Vagina (tissue), 2 donors: ENCODE measurements around the gene PEX10. TPM values are rescaled to one million over a fixed set of nuclear protein-coding genes. Genes with fewer than 3 reads are reported as not detected.

Experiments used
- DNase-seq, 2 donors: peaks; one replicate each; pipeline ENCODE4 v3.0.0-alpha.2; 2017; ENCODE audit errors: extremely low spot score in 2 of 2
- H3K27ac ChIP-seq: fragments of 200-600 bp; sonication (generic); one replicate; pipeline ENCODE4 v1.5.1; 2019
- H3K27me3 ChIP-seq: fragments of 200-600 bp; sonication (generic); one replicate; pipeline ENCODE4 v1.5.1; 2019
- H3K36me3 ChIP-seq, 2 donors: fragments of 200-600 bp; sonication (generic); one replicate each; pipeline ENCODE4 v1.5.1; 2017 to 2019
- H3K4me1 ChIP-seq: fragments of 200-600 bp; sonication (generic); one replicate; pipeline ENCODE4 v1.5.1; 2019
- H3K4me3 ChIP-seq, 2 donors: fragments of 200-600 bp; sonication (generic); 1 replicate in 1 of 2; 2 replicates in 1 of 2; pipeline ENCODE4 v1.5.1; 2016 to 2019
- H3K9me3 ChIP-seq: fragments of 200-600 bp; sonication (generic); one replicate; pipeline ENCODE4 v1.5.1; 2019
- POLR2A ChIP-seq, 2 donors: fragments of 450-650 bp; IDR thresholded peaks; one replicate each; pipeline ENCODE4 v1.6.1; 2017; ENCODE audit warnings: antibody characterized with exemption in 2 of 2, mild to moderate bottlenecking in 2 of 2, moderate library complexity in 2 of 2
- POLR2AphosphoS5 ChIP-seq, 2 donors: sonication (generic); formaldehyde crosslinking; IDR thresholded peaks; one replicate each; pipeline ENCODE4 v1.9.0; 2017; ENCODE audit warnings: antibody characterized with exemption in 2 of 2, mild to moderate bottlenecking in 2 of 2, low read depth in 1 of 2; ENCODE audit not compliant: insufficient read depth in 1 of 2
- intact Hi-C: fragments of 100-400 bp; cut with DNase I; formaldehyde crosslinking; loops from one replicate; pipeline ENCODE4 v1.15.1; 2023
- total RNA-seq: library from RNA; depleted of rRNA; stranded (reverse); fragments of >200 nt; gene quantifications from one replicate; pipeline ENCODE4 v1.2.3, GENCODE V29; 2016
- TF ChIP-seq, protein P1 (sequence below), 3 experiments: fragments of 450-650 bp in 2 of 3; fragments of 200-600 bp in 1 of 3; sonication (generic) in 1 of 3; IDR thresholded peaks; one replicate each; pipeline ENCODE4 v1.5.1; 2017 to 2019; ENCODE audit warnings: antibody characterized with exemption in 3 of 3, mild to moderate bottlenecking in 2 of 3, moderate library complexity in 2 of 3

PEX10 gene
- total RNA-seq, 1 donor from 2014 or later, result 15.2 TPM

GRCh38 chr1:2447276-2448097 is 35.1 kb upstream of the PEX10 start:
- no peaks in the 10 kb centered on the region for H3K9me3 ChIP-seq
- H3K27me3 ChIP-seq, result no peaks in the 10 kb centered on the region
- TF ChIP-seq POLR2A (IDR thresholded peaks at IDR 0.05) (no peak), POLR2AphosphoS5 (IDR thresholded peaks at IDR 0.05; ENCODE audit: insufficient read depth in 1 of 2, low read depth in 1 of 2) (no peak)
- TF ChIP-seq, protein P1, sequence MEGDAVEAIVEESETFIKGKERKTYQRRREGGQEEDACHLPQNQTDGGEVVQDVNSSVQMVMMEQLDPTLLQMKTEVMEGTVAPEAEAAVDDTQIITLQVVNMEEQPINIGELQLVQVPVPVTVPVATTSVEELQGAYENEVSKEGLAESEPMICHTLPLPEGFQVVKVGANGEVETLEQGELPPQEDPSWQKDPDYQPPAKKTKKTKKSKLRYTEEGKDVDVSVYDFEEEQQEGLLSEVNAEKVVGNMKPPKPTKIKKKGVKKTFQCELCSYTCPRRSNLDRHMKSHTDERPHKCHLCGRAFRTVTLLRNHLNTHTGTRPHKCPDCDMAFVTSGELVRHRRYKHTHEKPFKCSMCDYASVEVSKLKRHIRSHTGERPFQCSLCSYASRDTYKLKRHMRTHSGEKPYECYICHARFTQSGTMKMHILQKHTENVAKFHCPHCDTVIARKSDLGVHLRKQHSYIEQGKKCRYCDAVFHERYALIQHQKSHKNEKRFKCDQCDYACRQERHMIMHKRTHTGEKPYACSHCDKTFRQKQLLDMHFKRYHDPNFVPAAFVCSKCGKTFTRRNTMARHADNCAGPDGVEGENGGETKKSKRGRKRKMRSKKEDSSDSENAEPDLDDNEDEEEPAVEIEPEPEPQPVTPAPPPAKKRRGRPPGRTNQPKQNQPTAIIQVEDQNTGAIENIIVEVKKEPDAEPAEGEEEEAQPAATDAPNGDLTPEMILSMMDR (IDR thresholded peaks at IDR 0.05), result no peak
- peaks cover 6% of the 10 kb centered on the region for H3K4me1 ChIP-seq
- DNase-seq, result no peak
- H3K4me3 ChIP-seq, result no peak overlapping the region
- H3K27ac ChIP-seq, result no peak overlapping the region
- intact Hi-C loops, result no loop called here
- no peaks in the 10 kb centered on the region for H3K36me3 ChIP-seq

DNA sequence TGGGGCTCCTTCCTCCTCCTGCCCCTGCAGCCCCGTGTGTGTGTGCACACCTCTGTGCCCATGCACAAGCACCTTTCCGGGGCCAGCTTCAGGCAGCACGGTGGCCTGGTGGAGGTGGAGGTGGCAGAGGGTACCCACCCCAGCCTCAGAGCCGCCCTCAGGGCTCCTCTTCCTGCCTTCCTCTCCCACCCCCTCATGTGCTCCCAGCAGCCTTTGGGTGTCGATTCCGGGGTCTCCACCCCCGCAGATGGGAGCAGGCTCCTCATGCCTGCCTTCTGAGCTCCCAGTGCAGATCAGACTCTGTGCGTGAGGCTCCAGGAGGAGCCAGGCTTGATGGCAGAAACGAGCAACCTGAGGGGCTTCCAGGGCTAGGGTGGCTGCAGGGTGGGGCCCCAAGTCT is 34.5 kb upstream of the PEX10 start:
- TF ChIP-seq POLR2AphosphoS5 (IDR thresholded peaks at IDR 0.05; ENCODE audit: insufficient read depth in 1 of 2, low read depth in 1 of 2) (no peak), POLR2A (IDR thresholded peaks at IDR 0.05) (no peak)
- TF ChIP-seq, protein P1 (IDR thresholded peaks at IDR 0.05), result no peak
- H3K27me3 ChIP-seq, result no peaks in the 10 kb centered on the region
- intact Hi-C loops, result no loop called here

DNA sequence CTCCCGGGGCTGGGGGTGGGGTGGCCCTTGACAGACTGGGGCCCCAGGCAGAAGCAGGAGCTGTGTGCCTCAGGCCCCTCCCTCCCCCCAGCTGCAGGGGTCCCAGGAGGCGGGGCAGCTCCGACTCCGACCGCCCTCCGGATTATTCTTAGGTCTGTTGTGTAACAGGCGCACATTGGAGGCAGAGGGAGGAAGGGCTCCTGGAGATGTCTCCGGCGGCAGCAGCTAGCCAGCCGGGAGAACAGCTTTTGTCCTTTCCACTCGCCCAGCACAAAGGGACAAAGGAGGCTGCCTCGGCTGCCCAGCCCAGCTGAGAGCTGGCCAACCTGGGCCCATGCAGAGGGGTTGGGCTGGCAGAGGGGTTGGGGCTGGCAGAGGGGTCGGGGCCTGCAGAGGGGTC is 34.0 kb upstream of the PEX10 start:
- H3K27ac ChIP-seq, result no peak overlapping the region
- TF ChIP-seq POLR2A (IDR thresholded peaks at IDR 0.05) (no peak), POLR2AphosphoS5 (IDR thresholded peaks at IDR 0.05; ENCODE audit: insufficient read depth in 1 of 2, low read depth in 1 of 2) (no peak)
- TF ChIP-seq, protein P1 (IDR thresholded peaks at IDR 0.05), result no peak
- intact Hi-C loops, result no loop called here
- no peaks in the 10 kb centered on the region for H3K27me3 ChIP-seq
- H3K36me3 ChIP-seq, result no peaks in the 10 kb centered on the region
- H3K4me1 ChIP-seq, result peaks cover 6% of the 10 kb centered on the region
- no peaks in the 10 kb centered on the region for H3K9me3 ChIP-seq
- no peak overlapping the region for H3K4me3 ChIP-seq
- DNase-seq, result no peak

More for the DNA sequence above, 34.5 kb upstream of the PEX10 start:
- H3K9me3 ChIP-seq, result no peaks in the 10 kb centered on the region
- H3K4me3 ChIP-seq, result no peak overlapping the region
- no peaks in the 10 kb centered on the region for H3K36me3 ChIP-seq
- H3K4me1 ChIP-seq, result peaks cover 6% of the 10 kb centered on the region
- H3K27ac ChIP-seq, result no peak overlapping the region
- DNase-seq, result no peak

GRCh38 chr1:2445823-2446215 is 33.5 kb upstream of the PEX10 start:
- no peak overlapping the region for H3K4me3 ChIP-seq
- H3K9me3 ChIP-seq, result no peaks in the 10 kb centered on the region
- intact Hi-C loops, result no loop called here
- no peaks in the 10 kb centered on the region for H3K27me3 ChIP-seq
- no peaks in the 10 kb centered on the region for H3K36me3 ChIP-seq
- H3K4me1 ChIP-seq, result peaks cover 6% of the 10 kb centered on the region
- no peak for DNase-seq
- no peak for TF ChIP-seq POLR2A (IDR thresholded peaks at IDR 0.05)
- TF ChIP-seq, protein P1 (IDR thresholded peaks at IDR 0.05), result no peak
- no peak for TF ChIP-seq POLR2AphosphoS5 (IDR thresholded peaks at IDR 0.05; ENCODE audit: insufficient read depth in 1 of 2, low read depth in 1 of 2)
- H3K27ac ChIP-seq, result no peak overlapping the region

- no peaks in the 10 kb centered on the region for H3K27me3 ChIP-seq
- no peak overlapping the region for H3K4me3 ChIP-seq
- TF ChIP-seq POLR2AphosphoS5 (IDR thresholded peaks at IDR 0.05; ENCODE audit: insufficient read depth in 1 of 2, low read depth in 1 of 2), result no peak
- TF ChIP-seq, protein P1 (IDR thresholded peaks at IDR 0.05), result no peak
- TF ChIP-seq POLR2A (IDR thresholded peaks at IDR 0.05), result no peak
- intact Hi-C loops, result no loop called here
- DNase-seq, result no peak
- H3K9me3 ChIP-seq, result no peaks in the 10 kb centered on the region
- H3K4me1 ChIP-seq, result peaks cover 6% of the 10 kb centered on the region
- H3K36me3 ChIP-seq, result no peaks in the 10 kb centered on the region
- no peak overlapping the region for H3K27ac ChIP-seq
These were observed 32.9 kb upstream of the PEX10 start for GRCh38 chr1:2445162-2445822.
